ENCODE results near the gene SLC25A47.
A peak's percentile ranks its signal among the peaks of the same experiment; 100 is the strongest.

SLC25A47 gene

DNA sequence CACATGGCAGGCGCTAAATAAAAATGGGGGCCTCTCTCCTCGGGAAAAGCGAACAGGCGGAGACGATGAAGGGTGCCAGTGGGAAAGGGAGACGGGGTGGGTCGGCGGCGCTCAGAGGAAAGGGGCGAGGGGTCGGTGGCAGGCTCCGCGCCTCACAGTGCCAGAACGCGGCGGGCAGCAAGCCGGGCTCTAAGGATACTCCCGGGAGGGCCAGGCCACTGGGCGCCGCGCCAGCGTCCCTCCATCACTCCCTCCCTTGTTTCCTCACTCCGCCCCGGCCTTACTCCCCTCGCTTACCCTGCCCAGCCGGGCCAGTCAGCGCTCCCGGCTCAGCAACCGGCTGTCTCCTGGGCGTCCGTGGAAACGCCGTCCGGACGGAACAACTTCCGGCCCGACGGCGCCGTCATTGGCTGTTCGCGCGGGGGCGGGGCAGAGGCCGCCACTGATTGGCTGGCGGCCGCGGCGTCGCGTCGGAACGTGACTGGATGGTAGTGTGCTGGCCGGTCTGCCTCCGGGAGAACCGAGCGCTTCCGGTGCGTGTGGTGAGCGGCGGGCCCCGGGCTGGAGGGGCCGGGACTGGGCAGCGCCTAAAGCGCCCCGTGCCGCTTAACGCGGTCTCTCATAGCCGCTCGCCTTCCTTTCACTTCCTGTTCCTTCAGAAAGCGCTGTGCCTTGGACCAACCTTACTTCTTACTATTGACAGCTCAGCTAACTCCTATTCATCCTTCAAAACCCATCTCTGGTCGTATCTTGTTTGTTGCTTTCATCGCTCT, 53.0 kb downstream of the SLC25A47 start, which contains the start of gene WDR25:
Gene WDR25, plus strand, starts transcription at position 523 of the 773 bp plus-strand sequence.
- DNase-seq (ENCODE audit: low read depth in 2 of 2), result peak; percentile 90 to 92

DNA sequence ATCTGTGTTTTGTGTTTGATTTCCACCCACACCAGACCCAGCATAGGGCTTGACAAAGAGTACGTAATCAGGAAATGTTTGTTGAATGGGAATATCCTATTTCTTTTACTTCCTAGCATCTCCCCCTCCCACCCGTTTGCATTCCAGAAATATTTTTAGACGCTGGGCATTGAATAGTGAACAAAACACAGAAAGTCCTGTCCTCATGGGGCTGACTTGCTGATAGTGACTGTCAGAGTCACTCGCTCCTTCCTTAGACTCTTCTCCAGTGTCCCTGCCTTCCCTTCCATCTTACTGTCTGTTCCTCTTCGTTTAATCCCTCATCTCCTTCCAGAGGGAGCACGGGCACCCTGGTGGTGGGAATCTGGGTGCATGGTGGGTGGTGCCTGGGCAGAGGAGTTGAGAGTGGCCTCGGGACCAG, 53.6 kb downstream of the SLC25A47 start:
- no peak for DNase-seq (ENCODE audit: low read depth in 2 of 2)
